Osteoblast (primary cell): ENCODE results near the gene TMPRSS2. TPM values are rescaled to one million over a fixed set of nuclear protein-coding genes. Genes with fewer than 3 reads are reported as not detected.

Experiments used
- DNase-seq: peaks from one replicate; pipeline ENCODE4 v3.0.0; 2011; ENCODE audit warnings: low spot score, mixed read lengths; ENCODE audit not compliant: insufficient read length; ENCODE audit errors: missing footprints
- H2AFZ ChIP-seq: 2 replicates; pipeline ENCODE4 v1.6.0; 2011; ENCODE audit warnings: mild to moderate bottlenecking, low read length
- H3K27ac ChIP-seq: 2 replicates; pipeline ENCODE4 v1.5.1; 2011; ENCODE audit warnings: mild to moderate bottlenecking, low read depth, low read length, moderate library complexity
- H3K27me3 ChIP-seq: 2 replicates; pipeline ENCODE4 v1.6.0; 2012; ENCODE audit warnings: mild to moderate bottlenecking, control low read depth, inconsistent platforms, low read length, moderate library complexity; ENCODE audit not compliant: insufficient read depth
- H3K36me3 ChIP-seq: 2 replicates; pipeline ENCODE4 v1.5.1; 2011; ENCODE audit warnings: mild to moderate bottlenecking, low read length, control low read depth, moderate library complexity; ENCODE audit not compliant: insufficient read depth
- H3K4me1 ChIP-seq: 2 replicates; pipeline ENCODE4 v1.5.1; 2011; ENCODE audit warnings: mild to moderate bottlenecking, low read length, control low read depth, moderate library complexity; ENCODE audit not compliant: insufficient read depth
- H3K4me2 ChIP-seq: 2 replicates; pipeline ENCODE4 v1.6.0; 2011; ENCODE audit warnings: mild to moderate bottlenecking, low read length; ENCODE audit not compliant: insufficient read depth
- H3K4me3 ChIP-seq: fragments of 200-600 bp; sonication (generic); 3 replicates; pipeline ENCODE4 v1.5.1; 2012; ENCODE audit warnings: mild to moderate bottlenecking, low read length, inconsistent platforms; ENCODE audit not compliant: insufficient read depth
- H3K79me2 ChIP-seq: 2 replicates; pipeline ENCODE4 v1.6.0; 2012; ENCODE audit warnings: mild to moderate bottlenecking, low read length, control low read depth, inconsistent platforms; ENCODE audit not compliant: insufficient read depth
- H3K9me3 ChIP-seq: 2 replicates; pipeline ENCODE4 v1.5.1; 2011; ENCODE audit warnings: low read depth, low read length, control low read depth
- H4K20me1 ChIP-seq: 2 replicates; pipeline ENCODE4 v1.6.0; 2012; ENCODE audit warnings: mild to moderate bottlenecking, low read length, control low read depth; ENCODE audit not compliant: insufficient read depth
- CTCF ChIP-seq: IDR thresholded peaks from 2 replicates; pipeline ENCODE4 v1.5.1; 2011; ENCODE audit warnings: mild to moderate bottlenecking, low read depth, low read length, moderate library complexity; ENCODE audit errors: extremely low read depth
- total RNA-seq: library from RNA; depleted of rRNA; stranded (reverse); fragments of >200 nt; gene quantifications from 2 replicates; pipeline ENCODE4 v1.2.3, GENCODE V29; 2012

Gene TMPRSS2
- total RNA-seq, 1 donor, result not detected

GRCh38 chr21:41480086-41480690, 27.8 kb downstream of the TMPRSS2 start:
- H4K20me1 ChIP-seq, result no peaks in the 10 kb centered on the region

GRCh38 chr21:41479686-41480085, 28.3 kb downstream of the TMPRSS2 start:
- Histone ChIP-seq H4K20me1 (no peaks in the 10 kb centered on the region), H3K79me2 (no peaks in the 10 kb centered on the region), H3K4me2 (no peak overlapping the region), H3K27me3 (no peaks in the 10 kb centered on the region), H2AFZ (no peak overlapping the region), H3K4me1 (peaks cover 18% of the 10 kb centered on the region), H3K9me3 (no peaks in the 10 kb centered on the region), H3K36me3 (no peaks in the 10 kb centered on the region), H3K27ac (no peak overlapping the region), H3K4me3 (no peak overlapping the region)
- no peak for DNase-seq
- TF ChIP-seq CTCF, result no peak

More at GRCh38 chr21:41480086-41480690, 27.8 kb downstream of the TMPRSS2 start:
- Histone ChIP-seq H3K36me3 (no peaks in the 10 kb centered on the region), H3K27me3 (no peaks in the 10 kb centered on the region), H3K4me3 (no peak overlapping the region), H3K27ac (no peak overlapping the region), H3K4me1 (peaks cover 18% of the 10 kb centered on the region), H3K9me3 (no peaks in the 10 kb centered on the region), H3K79me2 (no peaks in the 10 kb centered on the region), H3K4me2 (no peak overlapping the region), H2AFZ (no peak overlapping the region)
- no peak for TF ChIP-seq CTCF
- no peak for DNase-seq

- no peaks in the 10 kb centered on the region for H4K20me1 ChIP-seq
- no peaks in the 10 kb centered on the region for H3K27me3 ChIP-seq
- H3K4me2 ChIP-seq, result peak overlapping the region; percentile 26
- H3K4me3 ChIP-seq, result no peak overlapping the region
- no peaks in the 10 kb centered on the region for H3K9me3 ChIP-seq
- no peak overlapping the region for H3K27ac ChIP-seq
- H3K4me1 ChIP-seq, result peaks cover 18% of the 10 kb centered on the region
- no peaks in the 10 kb centered on the region for H3K36me3 ChIP-seq
- no peak for TF ChIP-seq CTCF
- no peaks in the 10 kb centered on the region for H3K79me2 ChIP-seq
- H2AFZ ChIP-seq, result peak overlapping the region; percentile 61
- DNase-seq, result peak; percentile 92
These were observed 29.4 kb downstream of the TMPRSS2 start for GRCh38 chr21:41478319-41479177.

- Histone ChIP-seq H3K79me2 (no peaks in the 10 kb centered on the region), H3K36me3 (no peaks in the 10 kb centered on the region), H4K20me1 (no peaks in the 10 kb centered on the region), H3K9me3 (no peaks in the 10 kb centered on the region), H3K4me3 (no peak overlapping the region), H3K4me2 (no peak overlapping the region), H3K27ac (no peak overlapping the region), H3K27me3 (no peaks in the 10 kb centered on the region), H2AFZ (no peak overlapping the region), H3K4me1 (peaks cover 15% of the 10 kb centered on the region)
- DNase-seq, result peak; percentile 77
- no peak for TF ChIP-seq CTCF
These were observed 30.2 kb downstream of the TMPRSS2 start for GRCh38 chr21:41477641-41478318.
